PC-9 (cell line): Measurements from ENCODE around the gene FAM193B. TPM values are rescaled to one million over a fixed set of nuclear protein-coding genes. Genes with fewer than 3 reads are reported as not detected.

ENCODE experiments used
- BruUV-seq: library from RNA; stranded (reverse); fragments of 400-500 nt; replicated peaks from 2 replicates; lab custom pipeline; 2021; lab: Mats Ljungman, UMichigan
- CTCF ChIA-PET: fragments of 300-600 bp; sonication (Branson Sonifier 250); formaldehyde crosslinking; loops from one replicate; lab custom pipeline; 2022; ENCODE audit warnings: antibody characterized with exemption; lab: Charles Lee
- POLR2A ChIA-PET: fragments of 300-600 bp; sonication (Branson Sonifier 250); formaldehyde crosslinking; loops from one replicate; lab custom pipeline; 2022; ENCODE audit warnings: antibody characterized with exemption; ENCODE audit not compliant: unreplicated experiment; lab: Charles Lee
- DNase-seq, 2 experiments: peaks; one replicate each; pipeline versions ENCODE4 v3.0.0 to v3.0.0-alpha.2; 2015 to 2022; ENCODE audit warnings: mixed read lengths in 1 of 2
- H2AFZ ChIP-seq: fragments of 200-600 bp; sonication (generic); 2 replicates; pipeline ENCODE4 v1.8.1; 2017; ENCODE audit warnings: antibody characterized with exemption
- H3F3A ChIP-seq: fragments of 200-600 bp; sonication (generic); 2 replicates; pipeline ENCODE4 v1.8.1; 2017; ENCODE audit warnings: antibody characterized with exemption, mild to moderate bottlenecking, low read depth; ENCODE audit not compliant: insufficient read depth
- H3K27ac ChIP-seq: fragments of 200-600 bp; sonication (generic); 2 replicates; pipeline ENCODE4 v1.6.1; 2016; ENCODE audit warnings: mixed run types
- H3K27me3 ChIP-seq: fragments of 200-600 bp; sonication (generic); 2 replicates; pipeline ENCODE4 v1.6.1; 2016; ENCODE audit warnings: low read depth, mixed run types; ENCODE audit not compliant: insufficient read depth
- H3K36me3 ChIP-seq: fragments of 200-600 bp; sonication (generic); 2 replicates; pipeline ENCODE4 v1.6.1; 2016; ENCODE audit warnings: low read depth, mixed run types
- H3K4me1 ChIP-seq: fragments of 200-600 bp; sonication (generic); replicated peaks from 2 replicates; pipeline ENCODE4 v1.6.1; 2016; ENCODE audit warnings: mixed run types; ENCODE audit not compliant: insufficient read depth
- H3K4me2 ChIP-seq: fragments of 200-600 bp; sonication (generic); 2 replicates; pipeline ENCODE4 v1.6.1; 2017; ENCODE audit warnings: mixed run types
- H3K4me3 ChIP-seq: fragments of 200-600 bp; sonication (generic); 2 replicates; pipeline ENCODE4 v1.6.1; 2016; ENCODE audit warnings: mixed run types
- H3K79me2 ChIP-seq: fragments of 200-600 bp; sonication (generic); 2 replicates; pipeline ENCODE4 v1.6.1; 2017; ENCODE audit warnings: low read depth, mixed run types
- H3K9me2 ChIP-seq: fragments of 200-600 bp; sonication (generic); 2 replicates; pipeline ENCODE4 v1.8.1; 2017; ENCODE audit warnings: mild to moderate bottlenecking; ENCODE audit not compliant: insufficient read depth
- H3K9me3 ChIP-seq: fragments of 200-600 bp; sonication (generic); 2 replicates; pipeline ENCODE4 v1.8.1; 2016; ENCODE audit warnings: low read depth; ENCODE audit not compliant: insufficient read depth
- H4K20me1 ChIP-seq: fragments of 200-600 bp; sonication (generic); 2 replicates; pipeline ENCODE4 v1.8.1; 2017; ENCODE audit not compliant: insufficient read depth
- EZH2 ChIP-seq: fragments of 200-600 bp; sonication (generic); IDR thresholded peaks from 2 replicates; pipeline ENCODE4 v1.8.0; 2017; ENCODE audit warnings: antibody characterized with exemption, low read depth
- intact Hi-C: fragments of 100-400 bp; cut with micrococcal nuclease; formaldehyde crosslinking; loops from one replicate; pipeline ENCODE4 v1.10.0; 2022; ENCODE audit not compliant: unreplicated experiment
- total RNA-seq: library from RNA; stranded (reverse); gene quantifications from 2 replicates; pipeline ENCODE4 v1.2.3, GENCODE V29; 2021
- TF ChIP-seq, protein P1 (sequence below): fragments of 200-600 bp; sonication (generic); conservative IDR thresholded peaks from 2 replicates; pipeline ENCODE4 v1.6.1; 2017; ENCODE audit warnings: mixed run types, antibody characterized with exemption, mild to moderate bottlenecking, moderate library complexity

FAM193B gene
- total RNA-seq, 1 experiment from 2014 or later, result 70.4 TPM

GRCh38 chr5:177594071-177594470, 39.7 kb upstream of the FAM193B start:
- no TSS peak for BruUV-seq
- no peak overlapping the region for H2AFZ ChIP-seq
- no peaks in the 10 kb centered on the region for H4K20me1 ChIP-seq
- no peaks in the 10 kb centered on the region for H3K9me3 ChIP-seq
- peaks cover 13% of the 10 kb centered on the region; the same call in 1 of the 2 replicates for H3K4me1 ChIP-seq
- no peak overlapping the region for H3K4me3 ChIP-seq
- no peak overlapping the region for H3K27ac ChIP-seq
- no peak overlapping the region for H3K4me2 ChIP-seq
- ChIA-PET CTCF (no interaction called here), POLR2A (no interaction called here)
- peaks cover 22% of the 10 kb centered on the region for H3K79me2 ChIP-seq
- H3K27me3 ChIP-seq, result peaks cover 17% of the 10 kb centered on the region
- intact Hi-C loops, result loop anchor here (5.0 kb wide), 1 partner anchor 42 kb away; the partner anchor contains the start of gene FAM193B
- peaks cover 14% of the 10 kb centered on the region; the same call in 1 of the 2 replicates for H3F3A ChIP-seq
- peaks cover 5% of the 10 kb centered on the region; the same call in 1 of the 2 replicates for H3K36me3 ChIP-seq
- no peak for TF ChIP-seq EZH2
- TF ChIP-seq, protein P1, sequence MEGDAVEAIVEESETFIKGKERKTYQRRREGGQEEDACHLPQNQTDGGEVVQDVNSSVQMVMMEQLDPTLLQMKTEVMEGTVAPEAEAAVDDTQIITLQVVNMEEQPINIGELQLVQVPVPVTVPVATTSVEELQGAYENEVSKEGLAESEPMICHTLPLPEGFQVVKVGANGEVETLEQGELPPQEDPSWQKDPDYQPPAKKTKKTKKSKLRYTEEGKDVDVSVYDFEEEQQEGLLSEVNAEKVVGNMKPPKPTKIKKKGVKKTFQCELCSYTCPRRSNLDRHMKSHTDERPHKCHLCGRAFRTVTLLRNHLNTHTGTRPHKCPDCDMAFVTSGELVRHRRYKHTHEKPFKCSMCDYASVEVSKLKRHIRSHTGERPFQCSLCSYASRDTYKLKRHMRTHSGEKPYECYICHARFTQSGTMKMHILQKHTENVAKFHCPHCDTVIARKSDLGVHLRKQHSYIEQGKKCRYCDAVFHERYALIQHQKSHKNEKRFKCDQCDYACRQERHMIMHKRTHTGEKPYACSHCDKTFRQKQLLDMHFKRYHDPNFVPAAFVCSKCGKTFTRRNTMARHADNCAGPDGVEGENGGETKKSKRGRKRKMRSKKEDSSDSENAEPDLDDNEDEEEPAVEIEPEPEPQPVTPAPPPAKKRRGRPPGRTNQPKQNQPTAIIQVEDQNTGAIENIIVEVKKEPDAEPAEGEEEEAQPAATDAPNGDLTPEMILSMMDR, result no peak
- DNase-seq, result no peak
- H3K9me2 ChIP-seq, result no peaks in the 10 kb centered on the region

DNA sequence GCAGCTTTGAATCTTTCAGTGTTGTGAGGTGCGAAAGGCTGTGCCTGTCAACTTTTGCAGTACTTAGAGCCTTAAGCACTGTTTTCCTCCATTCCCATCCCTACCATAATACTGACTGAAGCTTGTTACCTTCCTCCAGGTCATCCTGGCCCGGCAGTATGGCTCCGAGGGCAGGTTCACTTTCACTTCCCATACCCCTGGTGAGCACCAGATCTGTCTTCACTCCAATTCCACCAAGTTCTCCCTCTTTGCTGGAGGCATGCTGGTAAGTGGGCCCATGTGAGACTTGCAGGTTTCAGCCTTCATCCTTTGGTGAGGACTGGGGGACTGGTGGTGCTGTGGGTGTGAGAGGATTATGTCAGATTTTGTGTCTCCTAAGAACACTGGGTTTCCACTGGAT, 39.1 kb upstream of the FAM193B start:
- no peak for DNase-seq
- intact Hi-C loops, result loop anchor here (2.0 to 5.0 kb wide), 2 partner anchors 41 to 77 kb away; partner anchors contain the start of genes DDX41 and FAM193B
- Histone ChIP-seq H3K79me2 (peaks cover 22% of the 10 kb centered on the region), H3K27ac (no peak overlapping the region), H3K36me3 (peaks cover 5% of the 10 kb centered on the region; the same call in 1 of the 2 replicates), H3K9me3 (no peaks in the 10 kb centered on the region), H3K27me3 (peaks cover 22% of the 10 kb centered on the region), H3F3A (peaks cover 12% of the 10 kb centered on the region; the same call in 1 of the 2 replicates), H3K4me1 (peaks cover 10% of the 10 kb centered on the region; the same call in 1 of the 2 replicates), H3K4me2 (peak overlapping the region; percentile 89; the same call in 1 of the 2 replicates), H4K20me1 (no peaks in the 10 kb centered on the region), H2AFZ (no peak overlapping the region), H3K9me2 (no peaks in the 10 kb centered on the region), H3K4me3 (peak overlapping the region; percentile 91; the same call in 1 of the 2 replicates)
- no peak for TF ChIP-seq EZH2
- TF ChIP-seq, protein P1, result no peak
- no TSS peak for BruUV-seq
- POLR2A ChIA-PET, result no interaction called here
- CTCF ChIA-PET, result interaction anchor here (0.7 kb wide), 1 partner anchor 574 kb away, joined by 11 read pairs; no protein-coding TSS in a partner anchor

DNA sequence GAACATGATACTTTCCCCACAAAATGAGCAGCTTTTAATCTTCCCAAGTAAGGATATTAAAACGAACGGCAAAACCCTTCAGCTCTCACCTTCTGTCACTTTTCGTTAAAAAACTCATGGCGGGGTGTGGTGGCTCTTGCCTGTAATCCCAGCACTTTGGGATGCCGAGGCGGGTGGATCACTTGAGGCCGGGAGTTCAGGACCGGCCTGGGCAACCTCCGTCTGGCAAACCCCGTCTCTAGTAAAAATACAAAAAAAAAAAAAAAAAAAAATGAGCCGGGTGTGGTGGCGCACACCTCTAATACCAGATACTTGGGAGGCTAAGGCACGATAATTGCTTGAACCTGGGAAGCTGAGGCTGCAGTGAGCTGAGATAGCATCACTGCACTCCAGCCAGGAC, 38.5 kb upstream of the FAM193B start:
- peak overlapping the region; percentile 89 for H3K4me2 ChIP-seq
- DNase-seq, result no peak
- intact Hi-C loops, result loop anchor here (2.0 to 5.0 kb wide), 2 partner anchors 41 to 76 kb away; partner anchors contain the start of genes DDX41 and FAM193B
- H3K9me2 ChIP-seq, result no peaks in the 10 kb centered on the region
- H3K9me3 ChIP-seq, result no peaks in the 10 kb centered on the region
- ChIA-PET CTCF (interaction anchor here (0.7 kb wide), 2 partner anchors 13 to 573 kb away, joined by 11 to 16 read pairs; no protein-coding TSS in a partner anchor), POLR2A (no interaction called here)
- H2AFZ ChIP-seq, result no peak overlapping the region
- peak overlapping the region; percentile 91 for H3K4me3 ChIP-seq
- H3K4me1 ChIP-seq, result peaks cover 7% of the 10 kb centered on the region; the same call in 1 of the 2 replicates
- no peak overlapping the region for H3K27ac ChIP-seq
- H3K79me2 ChIP-seq, result peaks cover 22% of the 10 kb centered on the region
- peaks cover 7% of the 10 kb centered on the region; the same call in 1 of the 2 replicates for H3F3A ChIP-seq
- H3K27me3 ChIP-seq, result peaks cover 28% of the 10 kb centered on the region
- H3K36me3 ChIP-seq, result peaks cover 5% of the 10 kb centered on the region; the same call in 1 of the 2 replicates
- no peaks in the 10 kb centered on the region for H4K20me1 ChIP-seq
- TF ChIP-seq EZH2, result no peak
- TF ChIP-seq, protein P1, result no peak
- BruUV-seq, result no TSS peak
